GM03348 (cell line): ENCODE data around the gene GPA33.
A peak's percentile ranks its signal among the peaks of the same experiment; 100 is the strongest.

Experiments
- DNase-seq: peaks from one replicate; pipeline ENCODE4 v3.0.0; 2012; ENCODE audit warnings: low spot score

GPA33 gene

GRCh38 chr1:167090314-167090942 lies at the start of gene GPA33:
Gene GPA33, minus strand, starts transcription at chr1:167090377. Its CDS starts 90 bp downstream, at chr1:167090287.
- no peak for DNase-seq

DNA sequence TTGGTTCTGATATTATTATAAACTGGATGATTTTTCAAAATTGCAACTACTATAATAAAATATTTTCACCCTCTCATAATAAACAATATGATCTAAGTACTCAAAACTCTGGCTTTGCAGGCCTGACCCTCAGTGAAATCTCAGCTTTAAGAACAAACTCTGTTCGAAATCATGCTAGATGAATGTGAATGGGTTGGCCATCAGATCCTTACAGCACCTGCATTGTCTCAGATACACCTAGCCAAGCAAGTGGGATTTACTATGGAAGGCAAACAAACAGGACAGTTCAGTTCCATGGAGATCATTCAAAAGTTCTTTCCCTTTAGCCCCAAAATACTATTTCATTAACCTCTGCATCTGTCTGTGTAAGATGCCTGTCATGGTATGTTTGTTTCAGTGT lies 48.5 kb upstream of the GPA33 start:
- DNase-seq = no peak

- no peak for DNase-seq
Measured at GRCh38 chr1:167137793-167138510, 47.8 kb upstream of the GPA33 start.

- no peak for DNase-seq
Measured at GRCh38 chr1:167137332-167137781, 47.2 kb upstream of the GPA33 start.

DNA sequence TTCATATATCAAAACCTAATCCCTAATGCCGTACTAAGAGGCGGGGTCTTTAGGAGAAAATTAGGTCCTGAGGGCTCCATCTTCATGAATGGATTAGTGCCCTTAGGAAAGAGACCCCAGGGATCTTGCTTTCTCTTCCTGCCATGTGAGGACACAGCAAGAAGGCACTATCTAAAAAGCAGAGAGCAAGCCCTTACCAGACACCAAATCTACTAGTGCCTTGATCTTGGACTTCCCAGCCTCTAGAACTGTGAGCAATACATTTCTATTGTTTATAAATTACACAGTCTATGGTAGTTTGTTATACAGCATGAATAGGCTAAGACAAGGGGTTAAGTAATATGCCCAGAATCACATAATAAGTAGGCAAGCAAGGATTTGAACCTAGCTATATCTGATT lies 46.6 kb upstream of the GPA33 start:
- no peak for DNase-seq

- DNase-seq = no peak
Measured at GRCh38 chr1:167136191-167136614, 46.0 kb upstream of the GPA33 start.

DNA sequence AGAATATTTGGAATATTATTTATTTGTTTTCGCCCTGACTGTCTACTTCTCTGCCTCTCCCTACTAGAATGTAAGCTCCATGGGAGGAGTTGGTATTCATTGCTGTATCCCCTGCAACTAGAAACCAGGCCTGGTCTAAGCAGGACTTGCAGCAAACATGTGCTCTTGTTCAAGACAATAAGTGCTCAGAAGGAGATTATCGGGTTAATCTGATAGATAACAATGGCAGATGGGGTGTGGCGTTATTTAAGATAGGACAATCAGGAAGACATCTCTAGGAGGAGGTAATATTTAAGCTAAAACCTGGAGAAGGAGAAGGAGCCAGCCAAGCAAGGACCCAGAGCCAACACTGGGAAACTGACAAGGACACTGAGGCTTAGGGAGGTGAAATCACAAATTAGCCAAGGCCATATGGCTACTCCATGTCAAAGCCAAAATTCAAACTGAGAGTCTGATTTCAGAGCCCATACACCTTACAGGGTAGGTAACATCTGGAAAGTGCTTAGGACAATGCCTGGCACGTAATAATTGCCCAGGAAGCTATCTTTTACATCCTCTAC lies 45.2 kb upstream of the GPA33 start:
- DNase-seq = no peak

DNA sequence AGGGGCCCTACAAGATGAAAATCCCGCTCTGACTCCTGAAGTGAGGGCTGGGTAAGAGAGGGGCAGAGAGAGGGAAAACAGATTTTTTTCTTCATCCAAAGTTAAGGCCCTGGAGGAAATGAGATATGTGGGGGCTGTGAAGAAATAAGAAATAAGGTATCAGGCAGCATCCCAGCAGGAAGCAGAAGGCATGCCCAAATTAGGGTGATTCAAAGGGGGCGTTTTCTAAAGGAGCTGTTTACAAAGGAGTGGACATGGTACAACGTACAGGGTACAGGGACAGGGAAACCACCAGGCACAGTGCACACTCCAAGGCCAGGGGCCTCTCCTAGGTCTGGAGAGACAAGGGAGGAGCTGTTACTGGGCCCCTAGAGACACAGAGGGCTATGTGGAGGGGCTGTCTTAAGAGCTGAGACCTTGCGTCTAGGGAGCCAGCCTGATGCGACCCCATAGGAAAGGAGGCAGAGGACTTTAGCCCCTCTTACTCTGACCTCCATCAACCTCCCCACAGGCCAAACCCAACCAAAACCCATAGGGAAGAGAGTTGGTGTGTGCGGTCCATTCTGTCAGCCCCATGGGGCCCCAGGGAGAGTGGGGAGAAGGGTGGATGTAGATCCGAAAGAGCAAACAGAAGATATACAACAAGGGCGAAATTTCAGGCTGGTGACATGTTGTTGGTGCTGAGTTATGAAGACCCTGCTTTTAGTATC lies 42.3 kb upstream of the GPA33 start:
- DNase-seq = no peak

- no peak for DNase-seq
Measured at GRCh38 chr1:167130829-167131510, 40.8 kb upstream of the GPA33 start.

DNA sequence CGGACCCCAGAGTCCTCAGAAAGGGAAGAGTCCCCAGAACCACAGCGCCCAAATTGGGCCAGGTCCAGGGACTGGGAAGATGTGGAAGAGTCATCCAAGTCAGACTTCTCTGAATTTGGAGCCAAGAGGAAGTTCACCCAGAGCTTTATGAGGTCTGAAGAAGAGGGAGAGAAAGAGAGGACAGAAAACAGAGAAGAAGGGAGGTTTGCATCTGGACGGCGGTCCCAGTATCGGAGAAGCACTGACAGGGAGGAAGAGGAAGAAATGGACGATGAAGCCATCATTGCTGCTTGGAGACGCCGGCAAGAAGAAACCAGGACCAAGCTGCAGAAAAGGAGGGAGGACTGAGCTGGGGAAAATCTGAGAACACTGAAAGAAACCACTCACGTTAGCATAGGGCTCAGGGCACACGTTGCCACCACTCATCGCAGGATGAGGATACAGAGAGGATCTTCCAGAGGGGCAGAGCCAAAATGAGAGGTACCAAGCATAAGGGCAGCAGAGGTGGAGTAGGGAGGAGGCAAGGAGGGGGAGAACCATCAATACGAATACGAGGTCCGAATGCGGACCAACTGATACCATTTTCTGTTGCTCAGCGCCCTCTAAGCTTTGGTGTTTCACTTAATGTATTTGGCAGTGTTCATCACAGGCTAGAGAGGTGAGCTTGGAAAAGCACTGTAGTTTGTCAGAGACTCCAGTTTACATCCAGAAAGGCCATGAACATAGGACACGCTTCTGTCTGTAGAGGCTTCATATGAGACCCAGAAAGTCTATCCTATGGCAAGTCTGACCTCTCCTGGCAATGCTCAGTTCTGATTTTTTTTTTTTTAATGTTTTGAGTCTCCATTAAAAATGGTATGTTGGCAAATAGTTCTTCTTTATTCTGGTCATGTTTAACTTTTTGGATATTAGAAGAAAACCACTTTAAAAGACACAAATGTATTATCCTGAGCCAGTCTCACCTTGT lies 38.4 kb upstream of the GPA33 start:
- no peak for DNase-seq

- DNase-seq = no peak
Measured at GRCh38 chr1:167127661-167128060, 37.5 kb upstream of the GPA33 start.

DNA sequence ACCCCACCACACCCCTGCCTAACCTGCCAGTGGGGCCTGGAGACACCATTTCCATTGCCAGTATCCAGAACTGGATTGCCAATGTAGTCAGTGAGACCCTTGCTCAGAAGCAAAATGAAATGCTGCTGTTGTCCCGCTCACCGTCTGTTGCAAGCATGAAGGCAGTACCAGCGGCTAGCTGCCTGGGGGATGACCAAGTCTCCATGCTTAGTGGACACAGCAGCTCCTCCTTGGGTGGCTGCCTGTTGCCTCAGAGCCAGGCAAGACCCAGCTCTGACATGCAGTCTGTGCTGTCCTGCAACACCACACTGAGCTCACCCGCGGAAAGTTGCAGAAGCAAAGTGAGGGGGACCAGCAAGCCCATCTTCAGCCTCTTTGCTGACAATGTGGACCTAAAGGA lies 37.1 kb upstream of the GPA33 start:
- no peak for DNase-seq

GRCh38 chr1:167126811-167127210 lies 36.6 kb upstream of the GPA33 start:
- no peak for DNase-seq

- no peak for DNase-seq
Measured at GRCh38 chr1:167126317-167126716, 36.1 kb upstream of the GPA33 start.

DNA sequence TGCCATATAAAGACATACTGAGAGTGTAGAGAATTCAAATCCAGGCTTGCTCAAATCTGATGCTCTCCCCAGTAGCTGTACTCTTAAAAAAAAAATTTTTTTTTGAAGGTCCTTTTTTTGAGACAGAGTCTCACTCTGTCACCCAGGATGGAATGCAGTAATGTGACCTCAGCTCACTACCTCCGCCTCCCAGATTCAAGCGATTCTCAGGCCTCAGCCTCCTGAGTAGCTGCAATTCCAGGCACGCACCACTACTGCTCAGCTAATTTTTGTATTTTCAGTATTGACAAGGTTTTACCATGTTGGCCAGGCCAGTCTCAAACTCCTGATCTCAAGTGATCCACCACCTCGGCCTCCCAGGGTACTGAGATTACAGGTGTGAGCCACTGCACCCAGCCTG lies 32.4 kb upstream of the GPA33 start:
- no peak for DNase-seq

DNA sequence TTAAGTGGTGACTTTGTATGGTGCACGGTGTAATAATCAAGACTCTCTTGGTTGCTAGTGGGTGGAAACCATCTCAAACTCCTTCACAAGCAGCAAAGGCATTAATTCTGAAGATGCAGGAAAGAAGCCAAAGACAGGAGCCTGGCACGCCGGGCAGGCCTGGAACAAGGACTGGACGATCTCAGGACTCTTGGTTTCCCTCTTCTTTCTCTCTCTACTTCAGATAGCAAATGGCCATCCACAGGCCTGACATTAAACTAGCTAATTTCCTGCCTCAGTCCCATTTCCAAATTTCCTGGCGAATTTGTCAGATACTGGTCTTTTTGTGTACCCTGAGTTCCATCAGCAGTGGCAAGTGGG lies 31.9 kb upstream of the GPA33 start:
- no peak for DNase-seq

DNA sequence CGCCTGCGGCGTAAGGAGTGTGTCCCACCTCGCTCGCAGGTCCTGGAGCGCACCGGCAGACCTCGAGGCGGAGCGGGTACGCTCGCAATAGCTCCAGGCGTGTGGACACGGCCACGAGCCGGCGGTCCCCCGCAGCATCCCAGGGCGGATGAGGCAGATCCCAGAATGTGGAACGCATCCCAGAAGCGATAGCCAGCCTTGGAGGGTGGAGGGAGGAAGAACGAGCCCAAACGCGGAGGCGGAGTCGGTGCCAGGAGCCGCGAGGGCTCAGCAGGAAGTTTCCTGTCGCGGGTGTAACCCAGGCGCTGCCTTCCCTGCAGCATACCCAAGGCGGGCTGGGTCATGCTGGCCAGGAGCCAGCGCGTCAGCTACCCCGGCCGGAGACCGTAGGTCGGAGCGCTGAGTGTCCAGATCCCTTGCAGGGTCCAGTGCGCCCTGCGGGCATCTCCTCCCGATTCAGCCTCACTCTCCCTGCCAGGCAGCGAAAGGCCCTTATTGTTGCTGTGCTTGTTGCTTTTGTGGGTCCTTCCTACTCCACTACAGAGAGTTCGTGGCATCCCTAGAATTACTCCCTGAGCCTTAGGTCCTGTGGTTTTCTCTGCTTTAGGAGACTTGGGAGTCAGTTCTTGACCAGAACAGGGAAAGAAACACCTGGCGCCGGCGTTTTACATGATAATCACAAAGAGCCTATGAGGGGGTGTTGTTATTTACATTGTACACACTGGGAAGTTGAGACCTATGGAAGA lies 31.4 kb upstream of the GPA33 start:
- peak; percentile 35 for DNase-seq

DNA sequence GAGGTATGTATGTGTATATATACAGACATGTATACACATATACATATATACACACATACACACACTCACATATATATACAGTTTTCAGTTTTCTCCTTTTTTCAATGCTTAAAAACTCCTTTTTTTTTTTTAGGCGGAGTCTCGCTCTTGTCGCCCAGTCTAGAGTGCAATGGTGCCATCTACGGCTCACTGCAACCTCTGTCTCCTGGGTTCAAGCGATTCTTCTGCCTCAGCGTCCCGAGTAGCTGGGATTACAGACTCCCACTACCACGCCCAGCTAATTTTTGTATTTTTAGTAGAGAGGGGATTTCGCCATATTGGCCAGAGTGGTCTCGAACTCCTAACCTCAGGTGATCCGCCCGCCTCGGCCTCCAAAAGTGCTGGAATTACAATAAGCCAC lies 30.7 kb upstream of the GPA33 start:
- DNase-seq = no peak

GRCh38 chr1:167119696-167120095 lies 29.5 kb upstream of the GPA33 start:
- no peak for DNase-seq

DNA sequence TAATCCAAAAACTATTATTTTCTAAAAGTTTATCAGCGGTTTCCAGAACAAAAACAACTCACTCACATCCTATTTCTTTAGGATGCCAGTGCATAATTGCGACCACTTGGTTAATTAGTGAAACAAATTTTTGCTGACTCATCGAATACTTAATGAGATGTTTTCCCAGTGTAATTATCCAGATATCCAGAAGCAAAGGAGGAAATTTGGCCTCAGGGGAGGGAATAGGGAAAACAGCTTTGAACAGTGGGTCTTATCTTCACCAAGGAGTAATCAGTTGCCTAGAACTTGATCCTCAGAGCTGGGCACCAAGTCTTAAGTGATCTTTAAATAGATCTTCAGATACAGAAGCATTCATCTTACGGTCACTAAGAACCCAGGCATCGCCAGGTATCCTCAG lies 28.0 kb upstream of the GPA33 start:
- no peak for DNase-seq
